Uterus (tissue), 2 donors: Measurements from ENCODE around the gene IGF2BP1.

Experiments used
- POLR2A ChIP-seq, 2 donors: fragments of 450-650 bp; IDR thresholded peaks; one replicate each; pipeline ENCODE4 v1.6.1; 2016; ENCODE audit warnings: antibody characterized with exemption in 2 of 2, mild to moderate bottlenecking in 1 of 2, moderate library complexity in 1 of 2
- TF ChIP-seq, protein P1 (sequence below), 4 experiments: fragments of 200-600 bp in 2 of 4; fragments of 450-650 bp in 2 of 4; sonication (generic) in 2 of 4; IDR thresholded peaks; one replicate each; pipeline ENCODE4 v1.5.1; 2016 to 2019; ENCODE audit warnings: antibody characterized with exemption in 4 of 4, mild to moderate bottlenecking in 2 of 4, moderate library complexity in 1 of 4

DNA sequence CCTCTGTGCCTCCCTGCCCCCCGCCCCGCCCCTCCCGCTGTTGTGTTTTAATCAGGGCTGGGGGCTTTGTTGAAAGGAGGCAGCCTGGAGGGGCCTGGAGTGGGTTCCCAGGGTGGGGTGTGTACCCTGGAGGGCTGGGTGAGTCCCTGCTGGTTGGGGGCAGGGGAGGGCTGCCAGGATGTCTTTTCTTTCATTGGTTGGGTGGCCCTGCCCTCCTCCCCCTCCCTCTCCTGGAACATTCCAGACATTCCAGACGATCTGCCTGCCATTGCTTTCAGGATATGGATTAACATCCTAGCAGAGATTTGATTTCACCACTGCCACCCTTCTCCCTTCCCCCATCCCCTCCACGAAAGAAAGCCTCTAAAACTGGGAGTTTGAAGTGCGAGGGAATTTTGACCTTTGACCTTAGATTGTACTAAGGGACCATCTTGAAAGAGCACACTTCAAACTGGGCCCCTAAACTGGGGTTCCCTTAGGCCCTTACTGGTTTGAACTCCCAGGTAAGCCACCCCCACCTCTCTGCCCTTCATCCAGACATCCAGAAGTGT, 25.3 kb downstream of the IGF2BP1 start:
- TF ChIP-seq POLR2A (IDR thresholded peaks at IDR 0.05): no peak
- TF ChIP-seq, protein P1, sequence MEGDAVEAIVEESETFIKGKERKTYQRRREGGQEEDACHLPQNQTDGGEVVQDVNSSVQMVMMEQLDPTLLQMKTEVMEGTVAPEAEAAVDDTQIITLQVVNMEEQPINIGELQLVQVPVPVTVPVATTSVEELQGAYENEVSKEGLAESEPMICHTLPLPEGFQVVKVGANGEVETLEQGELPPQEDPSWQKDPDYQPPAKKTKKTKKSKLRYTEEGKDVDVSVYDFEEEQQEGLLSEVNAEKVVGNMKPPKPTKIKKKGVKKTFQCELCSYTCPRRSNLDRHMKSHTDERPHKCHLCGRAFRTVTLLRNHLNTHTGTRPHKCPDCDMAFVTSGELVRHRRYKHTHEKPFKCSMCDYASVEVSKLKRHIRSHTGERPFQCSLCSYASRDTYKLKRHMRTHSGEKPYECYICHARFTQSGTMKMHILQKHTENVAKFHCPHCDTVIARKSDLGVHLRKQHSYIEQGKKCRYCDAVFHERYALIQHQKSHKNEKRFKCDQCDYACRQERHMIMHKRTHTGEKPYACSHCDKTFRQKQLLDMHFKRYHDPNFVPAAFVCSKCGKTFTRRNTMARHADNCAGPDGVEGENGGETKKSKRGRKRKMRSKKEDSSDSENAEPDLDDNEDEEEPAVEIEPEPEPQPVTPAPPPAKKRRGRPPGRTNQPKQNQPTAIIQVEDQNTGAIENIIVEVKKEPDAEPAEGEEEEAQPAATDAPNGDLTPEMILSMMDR (IDR thresholded peaks at IDR 0.05): no peak
